ENCODE measurements around the gene PDXK. TPM values are rescaled to one million over a fixed set of nuclear protein-coding genes. Genes with fewer than 3 reads are reported as not detected.
"Not testable (repeated sequence)": the region's sequence is repeated elsewhere in the genome, so short reads cannot be mapped to it uniquely, and the experiment has no call there.

Gene PDXK
- polyA plus RNA-seq, 3 donors, result 128 to 214 (median 210) TPM

- H4K20me1 ChIP-seq (ENCODE audit: insufficient read depth, low read length), result no peaks in the 10 kb centered on the region
- DNase-seq, result no peak
- H3K36me3 Mint-ChIP-seq, result no peaks in the 10 kb centered on the region
- no peak overlapping the region for H3K4me3 ChIP-seq (replicated peaks in 1 of 3; ENCODE audit: low read depth in 2 of 3, low read length in 3 of 3)
- H3K27ac ChIP-seq (ENCODE audit: low read depth in 1 of 2, low read length in 2 of 2), result no peak overlapping the region
- peaks cover 16 to 32% (median 24%) of the 10 kb centered on the region in 3 donors for H3K27me3 Mint-ChIP-seq (ENCODE audit: low read depth in 3 of 3)
- 87% methylated on average over 12 of the region's 13 CpGs for WGBS (ENCODE audit: insufficient coverage)
- no peaks in the 10 kb centered on the region for H3K9me3 ChIP-seq (replicated peaks in 1 of 2; ENCODE audit: control insufficient read depth in 1 of 2, insufficient read depth in 1 of 2, low read length in 2 of 2)
- peaks cover 0 to 6% of the 10 kb centered on the region in 2 donors for H3K27me3 ChIP-seq (ENCODE audit: control insufficient read depth in 2 of 2, insufficient read depth in 2 of 2, low read length in 2 of 2)
- H3K27ac Mint-ChIP-seq, result peak overlapping the region in 2 of 7 donors; percentile 46 to 50
- H2AFZ ChIP-seq (ENCODE audit: insufficient read depth, low read depth, low read length, poor library complexity, severe bottlenecking), result no peak overlapping the region
- H3K4me1 Mint-ChIP-seq, result peaks cover 19% of the 10 kb centered on the region
- no peak overlapping the region for H3K9ac ChIP-seq (ENCODE audit: insufficient read depth, low read length, poor library complexity, severe bottlenecking)
- no peaks in the 10 kb centered on the region for H3K79me2 ChIP-seq (ENCODE audit: insufficient read depth, low read length)
- peaks cover 0 to 6% (median 0%) of the 10 kb centered on the region in 7 donors for H3K9me3 Mint-ChIP-seq
- H3K4me1 ChIP-seq (ENCODE audit: control insufficient read depth in 1 of 2, insufficient read depth in 2 of 2, low read length in 2 of 2), result peaks cover 13 to 15% of the 10 kb centered on the region in 2 donors
- H3K4me2 ChIP-seq (replicated peaks; ENCODE audit: extremely low read depth, low read length, poor library complexity, severe bottlenecking), result no peak overlapping the region
- peak overlapping the region in 1 of 2 donors; percentile 26 for H3K4me3 Mint-ChIP-seq
- no peaks in the 10 kb centered on the region for H3K36me3 ChIP-seq (replicated peaks in 1 of 2; ENCODE audit: control insufficient read depth in 1 of 2, insufficient read depth in 2 of 2, low read length in 2 of 2)
- TF ChIP-seq CTCF (IDR thresholded peaks at IDR 0.05), result no peak
- intact Hi-C loops (cut with micrococcal nuclease), result loop anchor here in 1 of 2 donors (10.0 kb wide), 1 partner anchor 738 kb away; the partner anchor contains the start of gene PKNOX1
Measured at GRCh38 chr21:43712268-43712942, 6.5 kb upstream of the PDXK start.

DNA sequence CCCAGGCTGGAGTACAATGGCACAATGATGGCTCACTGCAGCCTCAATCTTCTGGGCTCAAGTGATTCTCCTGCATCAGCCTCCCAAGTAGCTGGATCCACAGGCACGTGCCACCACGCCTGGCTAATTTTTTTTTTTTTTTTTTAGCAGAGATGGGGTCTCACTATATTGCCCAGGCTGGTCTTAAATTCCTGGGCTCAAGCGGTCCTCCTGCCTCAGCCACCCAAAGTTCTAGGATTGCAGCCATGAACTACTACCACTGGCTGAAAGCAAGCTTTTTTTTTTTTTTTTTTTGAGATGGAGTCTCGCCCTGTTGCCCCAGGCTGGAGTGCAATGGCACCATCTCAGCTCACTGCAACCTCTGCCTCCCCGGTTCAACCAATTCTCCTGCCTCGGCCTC, 5.8 kb upstream of the PDXK start:
- H3K27ac ChIP-seq (ENCODE audit: low read depth in 1 of 2, low read length in 2 of 2); H3K4me2 ChIP-seq (replicated peaks; ENCODE audit: extremely low read depth, low read length, poor library complexity, severe bottlenecking); H3K36me3 ChIP-seq (replicated peaks in 1 of 2; ENCODE audit: control insufficient read depth in 1 of 2, insufficient read depth in 2 of 2, low read length in 2 of 2); H2AFZ ChIP-seq (ENCODE audit: insufficient read depth, low read depth, low read length, poor library complexity, severe bottlenecking); H3K9ac ChIP-seq (ENCODE audit: insufficient read depth, low read length, poor library complexity, severe bottlenecking); H4K20me1 ChIP-seq (ENCODE audit: insufficient read depth, low read length); H3K9me3 Mint-ChIP-seq; H3K4me3 ChIP-seq (replicated peaks in 1 of 3; ENCODE audit: low read depth in 2 of 3, low read length in 3 of 3); H3K36me3 Mint-ChIP-seq; H3K9me3 ChIP-seq (replicated peaks in 1 of 2; ENCODE audit: control insufficient read depth in 1 of 2, insufficient read depth in 1 of 2, low read length in 2 of 2); H3K27me3 ChIP-seq (ENCODE audit: control insufficient read depth in 2 of 2, insufficient read depth in 2 of 2, low read length in 2 of 2); DNase-seq; H3K79me2 ChIP-seq (ENCODE audit: insufficient read depth, low read length); H3K4me3 Mint-ChIP-seq; H3K27ac Mint-ChIP-seq: not testable (repeated sequence)
- H3K4me1 ChIP-seq (ENCODE audit: control insufficient read depth in 1 of 2, insufficient read depth in 2 of 2, low read length in 2 of 2), result peaks cover 16 to 17% of the 10 kb centered on the region in 2 donors
- intact Hi-C loops (cut with micrococcal nuclease), result loop anchor here in 1 of 2 donors (10.0 kb wide), 1 partner anchor 738 kb away; the partner anchor contains the start of gene PKNOX1
- peaks cover 23% of the 10 kb centered on the region for H3K4me1 Mint-ChIP-seq
- 100% methylated on average over 1 of the region's 6 CpGs for WGBS (ENCODE audit: insufficient coverage)
- H3K27me3 Mint-ChIP-seq (ENCODE audit: low read depth in 3 of 3), result peaks cover 20 to 37% (median 32%) of the 10 kb centered on the region in 3 donors

All from CD14-positive monocyte (primary cell).